ENCODE data around the gene WNK4. TPM values are rescaled to one million over a fixed set of nuclear protein-coding genes. Genes with fewer than 3 reads are reported as not detected.

The WNK4 gene
- total RNA-seq, 1 experiment from 2014 or later: 1.5 TPM

- H3K27me3 Mint-ChIP-seq (ENCODE audit: low read depth): peaks cover 29% of the 10 kb centered on the region
- POLR2A ChIA-PET: no interaction called here
- no peak for DNase-seq (ENCODE audit: low spot score)
- H3K36me3 Mint-ChIP-seq: peaks cover 4% of the 10 kb centered on the region; the same call in 1 of the 2 replicates
- CTCF ChIA-PET: no interaction called here
- H3K4me1 Mint-ChIP-seq: peaks cover 2% of the 10 kb centered on the region; the same call in 1 of the 2 replicates
- H3K4me3 Mint-ChIP-seq: no peak overlapping the region
- H3K9me3 Mint-ChIP-seq: no peaks in the 10 kb centered on the region
- ATAC-seq: no peak
- no peak for TF ChIP-seq AR (CRISPR knock-in tag; IDR thresholded peaks at IDR 0.05)
- no peak overlapping the region for H3K27ac Mint-ChIP-seq
These were observed 12.1 kb downstream of the WNK4 start for GRCh38 chr17:42792545-42792944.

- Mint-ChIP-seq H3K4me3 (no peak overlapping the region), H3K9me3 (peaks cover 6% of the 10 kb centered on the region)
- TF ChIP-seq MLX (CRISPR knock-in tag; IDR thresholded peaks at IDR 0.05) (no peak), HMGXB4 (CRISPR knock-in tag; IDR thresholded peaks at IDR 0.05) (no peak), ZNF532 (CRISPR knock-in tag; IDR thresholded peaks at IDR 0.05; ENCODE audit: borderline replicate concordance) (no peak), SOX15 (CRISPR knock-in tag; IDR thresholded peaks at IDR 0.05) (no peak), RELA (CRISPR knock-in tag; IDR thresholded peaks at IDR 0.05; ENCODE audit: borderline replicate concordance) (no peak), FOXJ3 (CRISPR knock-in tag; IDR thresholded peaks at IDR 0.05; ENCODE audit: borderline replicate concordance) (no peak), MAX (CRISPR knock-in tag; IDR thresholded peaks at IDR 0.05) (no peak), ZNF263 (CRISPR knock-in tag; IDR thresholded peaks at IDR 0.05; ENCODE audit: low read depth) (no peak), HMGA2 (CRISPR knock-in tag; IDR thresholded peaks at IDR 0.05) (no peak), CBFB (CRISPR knock-in tag; IDR thresholded peaks at IDR 0.05; ENCODE audit: low read depth) (no peak), E2F5 (CRISPR knock-in tag; IDR thresholded peaks at IDR 0.05) (no peak), GRHL2 (CRISPR knock-in tag; IDR thresholded peaks at IDR 0.05; ENCODE audit: insufficient replicate concordance, severe bottlenecking) (no peak), TEAD1 (CRISPR knock-in tag; IDR thresholded peaks at IDR 0.05) (no peak), FOXP1 (CRISPR knock-in tag; IDR thresholded peaks at IDR 0.05; ENCODE audit: borderline replicate concordance) (no peak), EMX1 (CRISPR knock-in tag; IDR thresholded peaks at IDR 0.05) (no peak), PRRX2 (CRISPR knock-in tag; IDR thresholded peaks at IDR 0.05) (no peak)
These were observed 14.7 kb downstream of the WNK4 start for GRCh38 chr17:42795061-42795460.

More at GRCh38 chr17:42795061-42795460, 14.7 kb downstream of the WNK4 start:
- Mint-ChIP-seq H3K27me3 (ENCODE audit: low read depth) (peaks cover 27% of the 10 kb centered on the region), H3K27ac (no peak overlapping the region), H3K36me3 (peaks cover 8% of the 10 kb centered on the region), H3K4me1 (peaks cover 6% of the 10 kb centered on the region; the same call in 1 of the 2 replicates)
- ChIA-PET POLR2A (no interaction called here), CTCF (interaction anchor here (0.6 to 1.2 kb wide), 2 partner anchors 32 to 268 kb away, joined by 3 to 5 read pairs; no protein-coding TSS in a partner anchor)
- ATAC-seq (no peak), DNase-seq (ENCODE audit: low spot score) (no peak)
